ENCODE measurements around the gene FRAS1.

DNA sequence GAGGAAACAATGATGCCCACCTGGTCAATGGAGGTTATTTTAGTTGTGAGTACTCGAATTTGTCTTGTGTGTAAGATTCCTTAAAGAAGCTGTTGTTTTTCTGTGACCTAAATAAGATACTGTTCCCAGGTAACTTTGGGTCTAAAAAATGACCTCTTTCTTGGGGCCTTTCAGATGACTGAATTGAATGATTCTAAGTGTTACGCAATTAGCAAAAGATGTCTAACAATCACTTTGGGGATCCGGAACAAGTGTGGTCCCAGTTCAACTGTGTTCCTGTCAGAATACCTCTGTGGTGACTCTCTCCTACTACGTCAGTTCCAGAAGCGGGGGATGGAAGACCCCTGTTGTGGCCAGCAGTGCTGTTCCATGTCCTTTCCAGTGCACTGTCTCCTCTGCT, 99.4 kb downstream of the FRAS1 start:
- TF ChIP-seq CTCF (IDR thresholded peaks at IDR 0.05): no peak
- TF ChIP-seq EP300 (IDR thresholded peaks at IDR 0.05): no peak
- TF ChIP-seq POLR2A (IDR thresholded peaks at IDR 0.05): no peak
- TF ChIP-seq POLR2AphosphoS5 (IDR thresholded peaks at IDR 0.05): no peak
